Progenitor cell of endocrine pancreas (in vitro differentiated cells): ENCODE measurements around the gene TRIM44. TPM values are rescaled to one million over a fixed set of nuclear protein-coding genes. Genes with fewer than 3 reads are reported as not detected.

ENCODE experiments used
- DNase-seq: peaks from one replicate; pipeline ENCODE4 v3.0.0; 2021; ENCODE audit warnings: low spot score; ENCODE audit not compliant: unreplicated experiment
- H3K27ac Mint-ChIP-seq: 2 replicates; pipeline ENCODE4 v1.8.0; 2021; ENCODE audit warnings: mild to moderate bottlenecking, moderate library complexity, mixed read lengths
- H3K27me3 Mint-ChIP-seq: 2 replicates; pipeline ENCODE4 v1.8.0; 2021; ENCODE audit warnings: mixed read lengths
- H3K36me3 Mint-ChIP-seq: 2 replicates; pipeline ENCODE4 v1.8.0; 2022; ENCODE audit warnings: mixed read lengths; ENCODE audit not compliant: insufficient read depth
- H3K4me1 Mint-ChIP-seq: 2 replicates; pipeline ENCODE4 v1.8.0; 2021; ENCODE audit warnings: low read depth, mixed read lengths
- H3K4me3 Mint-ChIP-seq: 2 replicates; pipeline ENCODE4 v1.8.0; 2021; ENCODE audit warnings: low read depth, mild to moderate bottlenecking, moderate library complexity, mixed read lengths
- H3K9me3 Mint-ChIP-seq: 2 replicates; pipeline ENCODE4 v1.8.0; 2021; ENCODE audit warnings: low read depth, mixed read lengths
- total RNA-seq: library from RNA; stranded (reverse); gene quantifications from 2 replicates; pipeline ENCODE4 v1.2.1, GENCODE V29; 2021
- TF ChIP-seq, protein P1 (sequence below): fragments of 200-600 bp; sonication (generic); IDR thresholded peaks from one replicate; pipeline ENCODE4 v1.5.0; 2021; ENCODE audit warnings: antibody characterized with exemption, mild to moderate bottlenecking; ENCODE audit not compliant: unreplicated experiment

The TRIM44 gene
- total RNA-seq, 1 donor from 2014 or later: 65.1 TPM

DNA sequence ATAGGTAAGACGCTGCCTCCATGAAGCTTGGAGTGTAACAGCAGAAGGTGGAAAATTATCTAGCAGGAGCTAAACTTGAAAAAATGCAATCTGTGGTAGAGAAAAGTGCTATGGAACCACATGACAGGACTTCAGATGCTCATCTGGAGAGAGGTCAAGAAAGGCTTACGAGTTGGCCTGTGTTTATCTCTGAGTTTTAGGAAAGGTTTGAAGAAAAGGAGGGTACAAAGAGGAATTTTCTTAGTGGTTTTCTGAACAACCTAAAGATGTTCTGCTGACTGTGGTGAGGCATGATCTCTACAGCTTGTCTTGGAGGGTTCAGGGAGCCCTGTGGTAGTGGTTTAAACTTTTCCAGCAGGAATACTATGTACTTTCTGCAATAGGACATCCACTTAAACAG lies 36.1 kb upstream of the TRIM44 start:
- no peak for DNase-seq
- Mint-ChIP-seq H3K27ac (no peak overlapping the region), H3K4me1 (peaks cover 12% of the 10 kb centered on the region), H3K9me3 (no peaks in the 10 kb centered on the region), H3K27me3 (peaks cover 15% of the 10 kb centered on the region), H3K4me3 (no peak overlapping the region), H3K36me3 (no peaks in the 10 kb centered on the region)
- TF ChIP-seq, protein P1, sequence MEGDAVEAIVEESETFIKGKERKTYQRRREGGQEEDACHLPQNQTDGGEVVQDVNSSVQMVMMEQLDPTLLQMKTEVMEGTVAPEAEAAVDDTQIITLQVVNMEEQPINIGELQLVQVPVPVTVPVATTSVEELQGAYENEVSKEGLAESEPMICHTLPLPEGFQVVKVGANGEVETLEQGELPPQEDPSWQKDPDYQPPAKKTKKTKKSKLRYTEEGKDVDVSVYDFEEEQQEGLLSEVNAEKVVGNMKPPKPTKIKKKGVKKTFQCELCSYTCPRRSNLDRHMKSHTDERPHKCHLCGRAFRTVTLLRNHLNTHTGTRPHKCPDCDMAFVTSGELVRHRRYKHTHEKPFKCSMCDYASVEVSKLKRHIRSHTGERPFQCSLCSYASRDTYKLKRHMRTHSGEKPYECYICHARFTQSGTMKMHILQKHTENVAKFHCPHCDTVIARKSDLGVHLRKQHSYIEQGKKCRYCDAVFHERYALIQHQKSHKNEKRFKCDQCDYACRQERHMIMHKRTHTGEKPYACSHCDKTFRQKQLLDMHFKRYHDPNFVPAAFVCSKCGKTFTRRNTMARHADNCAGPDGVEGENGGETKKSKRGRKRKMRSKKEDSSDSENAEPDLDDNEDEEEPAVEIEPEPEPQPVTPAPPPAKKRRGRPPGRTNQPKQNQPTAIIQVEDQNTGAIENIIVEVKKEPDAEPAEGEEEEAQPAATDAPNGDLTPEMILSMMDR: no peak

DNA sequence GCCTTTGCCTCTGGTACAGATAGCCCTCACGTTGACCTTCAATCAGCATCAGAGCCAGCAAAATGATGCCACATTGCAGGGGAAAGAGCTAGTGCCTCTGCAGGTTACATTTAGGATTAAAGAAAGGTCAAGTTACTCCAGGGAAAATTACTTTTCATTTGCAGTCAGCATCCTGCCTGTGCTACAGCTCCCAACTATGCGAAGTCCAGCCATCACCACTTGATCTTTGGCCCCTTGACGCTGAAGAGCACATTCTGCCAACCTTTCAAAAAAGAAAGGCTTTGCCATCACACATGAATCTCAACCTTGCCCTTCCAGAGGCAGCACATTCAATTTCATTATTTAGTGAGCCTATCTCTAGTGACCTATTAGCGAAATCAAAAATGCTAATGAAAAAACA lies 33.1 kb upstream of the TRIM44 start:
- no peak overlapping the region for H3K4me3 Mint-ChIP-seq
- H3K9me3 Mint-ChIP-seq: no peaks in the 10 kb centered on the region
- peaks cover 10% of the 10 kb centered on the region for H3K4me1 Mint-ChIP-seq
- H3K36me3 Mint-ChIP-seq: no peaks in the 10 kb centered on the region
- no peak for DNase-seq
- TF ChIP-seq, protein P1: no peak
- H3K27ac Mint-ChIP-seq: no peak overlapping the region
- H3K27me3 Mint-ChIP-seq: peaks cover 14% of the 10 kb centered on the region

DNA sequence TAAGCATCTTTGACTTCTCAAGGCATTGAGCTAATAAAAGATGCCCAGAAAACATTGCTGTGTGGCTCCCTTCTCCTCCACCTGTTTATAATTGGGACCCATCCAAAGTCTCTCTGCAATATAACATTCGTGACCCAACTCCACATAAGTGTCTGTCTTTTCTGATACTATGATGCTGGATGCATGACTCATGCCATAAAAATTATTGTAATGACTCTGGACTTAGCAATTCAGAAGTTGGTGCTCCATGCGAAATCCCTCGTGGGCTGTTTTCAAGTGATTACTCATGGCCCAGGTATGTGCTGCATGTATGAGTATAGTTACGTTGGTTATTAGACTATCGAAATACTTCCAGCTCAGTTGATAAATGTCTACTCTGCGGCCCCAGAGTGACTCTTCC lies 32.7 kb upstream of the TRIM44 start:
- H3K27ac Mint-ChIP-seq: no peak overlapping the region
- DNase-seq: no peak
- H3K27me3 Mint-ChIP-seq: peaks cover 14% of the 10 kb centered on the region
- H3K4me1 Mint-ChIP-seq: peaks cover 10% of the 10 kb centered on the region
- no peaks in the 10 kb centered on the region for H3K36me3 Mint-ChIP-seq
- no peaks in the 10 kb centered on the region for H3K9me3 Mint-ChIP-seq
- no peak overlapping the region for H3K4me3 Mint-ChIP-seq
- TF ChIP-seq, protein P1: no peak

DNA sequence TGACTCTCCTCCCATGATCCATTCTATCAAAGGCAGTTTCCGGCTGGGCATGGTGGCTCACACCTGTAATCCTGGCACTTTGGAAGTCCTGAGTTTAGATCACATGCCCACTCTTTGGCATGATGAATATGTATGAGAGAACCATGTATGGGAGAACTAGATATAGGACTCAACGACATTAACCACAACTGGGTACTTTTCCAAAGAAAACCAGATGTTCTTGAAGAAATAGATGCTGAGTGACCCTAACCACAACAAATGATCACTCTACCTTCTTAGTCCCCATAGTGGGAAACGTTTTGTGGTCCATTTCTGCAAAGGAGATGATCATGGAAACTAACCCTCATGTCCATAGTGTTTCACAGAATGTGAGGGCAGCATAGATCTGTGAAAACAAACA lies 30.7 kb upstream of the TRIM44 start:
- TF ChIP-seq, protein P1: no peak
- peaks cover 10% of the 10 kb centered on the region for H3K4me1 Mint-ChIP-seq
- no peak overlapping the region for H3K27ac Mint-ChIP-seq
- H3K9me3 Mint-ChIP-seq: no peaks in the 10 kb centered on the region
- peaks cover 6% of the 10 kb centered on the region for H3K27me3 Mint-ChIP-seq
- no peaks in the 10 kb centered on the region for H3K36me3 Mint-ChIP-seq
- DNase-seq: no peak
- no peak overlapping the region for H3K4me3 Mint-ChIP-seq

DNA sequence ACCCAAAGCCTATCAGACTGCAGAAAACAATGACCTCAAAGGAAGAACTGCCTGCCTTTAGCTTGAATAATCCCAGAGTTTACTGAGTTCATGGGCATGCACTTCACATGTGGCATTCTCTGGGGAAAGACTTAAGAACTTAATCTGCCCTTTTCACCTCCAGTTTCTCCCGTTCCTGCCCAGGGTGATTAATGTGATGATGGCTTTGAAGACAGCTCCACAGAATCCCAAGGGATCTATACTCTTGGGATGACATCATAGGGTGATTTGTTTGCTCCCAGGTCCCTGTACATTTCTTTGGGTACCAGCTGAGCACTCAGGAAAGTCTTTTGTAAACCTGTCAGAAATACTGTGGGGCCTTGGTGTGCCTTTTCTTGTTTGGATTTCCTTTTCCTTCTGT lies 30.3 kb upstream of the TRIM44 start:
- DNase-seq: no peak
- Mint-ChIP-seq H3K27me3 (peaks cover 6% of the 10 kb centered on the region), H3K4me3 (no peak overlapping the region), H3K27ac (no peak overlapping the region), H3K9me3 (no peaks in the 10 kb centered on the region), H3K36me3 (no peaks in the 10 kb centered on the region), H3K4me1 (peaks cover 10% of the 10 kb centered on the region)
- TF ChIP-seq, protein P1: no peak
